ENCODE data around the gene SEZ6. TPM values are rescaled to one million over a fixed set of nuclear protein-coding genes. Genes with fewer than 3 reads are reported as not detected.

Gene SEZ6
- total RNA-seq, 1 donor = not detected

DNA sequence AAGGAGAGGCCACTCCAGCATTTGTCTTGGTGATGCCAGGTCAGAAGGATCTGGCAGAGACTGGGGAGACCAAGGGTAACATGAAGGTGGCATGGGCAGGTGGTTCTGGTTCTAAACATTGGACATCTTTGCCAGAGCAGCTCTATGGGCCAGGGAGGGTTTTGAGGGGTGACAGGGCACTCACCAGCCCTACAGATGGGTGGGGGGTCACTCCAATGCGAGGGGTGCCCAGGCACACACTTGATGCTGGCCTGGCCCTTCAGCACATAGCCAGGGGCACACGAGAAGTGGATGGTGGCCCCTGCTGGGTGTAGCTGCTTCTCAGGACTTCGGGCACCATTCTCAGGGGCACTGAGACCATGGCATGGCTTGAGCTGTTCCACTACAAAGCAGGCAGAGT is 49.0 kb downstream of the SEZ6 start:
- TF ChIP-seq, protein P1, sequence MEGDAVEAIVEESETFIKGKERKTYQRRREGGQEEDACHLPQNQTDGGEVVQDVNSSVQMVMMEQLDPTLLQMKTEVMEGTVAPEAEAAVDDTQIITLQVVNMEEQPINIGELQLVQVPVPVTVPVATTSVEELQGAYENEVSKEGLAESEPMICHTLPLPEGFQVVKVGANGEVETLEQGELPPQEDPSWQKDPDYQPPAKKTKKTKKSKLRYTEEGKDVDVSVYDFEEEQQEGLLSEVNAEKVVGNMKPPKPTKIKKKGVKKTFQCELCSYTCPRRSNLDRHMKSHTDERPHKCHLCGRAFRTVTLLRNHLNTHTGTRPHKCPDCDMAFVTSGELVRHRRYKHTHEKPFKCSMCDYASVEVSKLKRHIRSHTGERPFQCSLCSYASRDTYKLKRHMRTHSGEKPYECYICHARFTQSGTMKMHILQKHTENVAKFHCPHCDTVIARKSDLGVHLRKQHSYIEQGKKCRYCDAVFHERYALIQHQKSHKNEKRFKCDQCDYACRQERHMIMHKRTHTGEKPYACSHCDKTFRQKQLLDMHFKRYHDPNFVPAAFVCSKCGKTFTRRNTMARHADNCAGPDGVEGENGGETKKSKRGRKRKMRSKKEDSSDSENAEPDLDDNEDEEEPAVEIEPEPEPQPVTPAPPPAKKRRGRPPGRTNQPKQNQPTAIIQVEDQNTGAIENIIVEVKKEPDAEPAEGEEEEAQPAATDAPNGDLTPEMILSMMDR (IDR thresholded peaks at IDR 0.05; ENCODE audit: insufficient read depth, low read length) = no peak
- H3K4me3 ChIP-seq (ENCODE audit: low read depth, low read length) = no peak overlapping the region
- DNase-seq (ENCODE audit: low read depth) = no peak

DNA sequence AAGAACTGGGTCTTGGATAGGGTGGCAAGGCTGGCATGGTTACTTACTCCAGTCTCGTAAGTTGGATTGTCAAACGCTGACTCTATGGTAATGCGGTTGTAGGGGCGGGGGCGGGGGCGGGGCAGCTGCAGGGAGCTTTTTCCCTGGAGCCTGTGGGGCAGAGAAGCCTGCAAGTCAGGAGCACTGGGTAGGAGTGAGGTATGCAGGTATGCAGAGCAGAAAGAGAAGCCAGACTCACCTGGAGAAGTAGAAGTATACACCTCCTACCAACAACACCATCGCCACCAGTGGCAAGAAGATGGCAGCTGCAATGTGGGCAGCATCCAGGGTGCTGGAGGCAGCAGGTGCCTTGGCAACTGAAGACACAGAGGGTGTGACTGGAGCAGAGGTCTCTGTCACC is 49.7 kb downstream of the SEZ6 start:
- no peak for DNase-seq (ENCODE audit: low read depth)
- TF ChIP-seq, protein P1 (IDR thresholded peaks at IDR 0.05; ENCODE audit: insufficient read depth, low read length) = no peak

DNA sequence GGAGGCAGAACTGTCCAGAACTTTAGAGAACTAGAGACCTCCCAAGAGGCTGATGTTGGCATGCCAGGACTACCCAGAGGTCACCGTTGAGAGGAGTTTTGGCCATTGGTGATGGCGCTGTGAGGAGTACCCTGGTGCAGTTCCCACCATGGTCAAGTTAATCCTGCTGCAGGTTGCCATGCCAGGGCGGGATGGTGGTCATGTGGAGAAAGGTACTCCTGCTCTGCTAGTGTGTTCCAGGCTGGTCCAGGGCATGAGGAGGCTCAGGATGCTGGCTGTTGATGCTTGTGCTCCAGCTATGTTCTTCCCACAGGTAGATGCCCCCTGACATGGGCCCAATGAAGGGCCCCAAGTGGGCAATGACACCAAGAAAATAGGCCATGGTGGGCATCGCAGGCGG is 50.4 kb downstream of the SEZ6 start:
- DNase-seq (ENCODE audit: low read depth) = no peak
- no peak overlapping the region for H3K4me3 ChIP-seq (ENCODE audit: low read depth, low read length)
- TF ChIP-seq, protein P1 (IDR thresholded peaks at IDR 0.05; ENCODE audit: insufficient read depth, low read length) = no peak

More for the DNA sequence above, 49.7 kb downstream of the SEZ6 start:
- H3K4me3 ChIP-seq (ENCODE audit: low read depth, low read length) = no peak overlapping the region

DNA sequence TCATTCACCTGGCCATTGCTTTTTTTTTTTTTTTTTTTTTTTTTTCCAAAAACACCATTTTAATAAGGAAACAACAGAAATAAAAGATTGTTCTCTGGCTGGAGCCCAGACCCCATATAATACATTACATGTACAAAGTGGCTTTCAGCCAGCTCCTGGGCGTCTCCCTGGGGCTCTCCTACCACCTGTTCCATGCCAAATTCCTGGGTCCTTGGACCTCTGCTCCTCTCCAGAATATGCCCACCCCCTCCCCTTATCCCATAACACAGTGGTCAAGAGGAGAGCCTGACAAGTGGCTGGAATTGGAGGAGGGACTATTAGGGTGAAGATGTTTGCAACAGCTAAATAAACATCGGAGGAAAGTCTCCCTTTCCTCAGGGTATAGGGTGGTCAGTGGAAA is 50.9 kb downstream of the SEZ6 start:
- TF ChIP-seq, protein P1 (IDR thresholded peaks at IDR 0.05; ENCODE audit: insufficient read depth, low read length) = no peak
- DNase-seq (ENCODE audit: low read depth) = no peak
- no peak overlapping the region for H3K4me3 ChIP-seq (ENCODE audit: low read depth, low read length)

DNA sequence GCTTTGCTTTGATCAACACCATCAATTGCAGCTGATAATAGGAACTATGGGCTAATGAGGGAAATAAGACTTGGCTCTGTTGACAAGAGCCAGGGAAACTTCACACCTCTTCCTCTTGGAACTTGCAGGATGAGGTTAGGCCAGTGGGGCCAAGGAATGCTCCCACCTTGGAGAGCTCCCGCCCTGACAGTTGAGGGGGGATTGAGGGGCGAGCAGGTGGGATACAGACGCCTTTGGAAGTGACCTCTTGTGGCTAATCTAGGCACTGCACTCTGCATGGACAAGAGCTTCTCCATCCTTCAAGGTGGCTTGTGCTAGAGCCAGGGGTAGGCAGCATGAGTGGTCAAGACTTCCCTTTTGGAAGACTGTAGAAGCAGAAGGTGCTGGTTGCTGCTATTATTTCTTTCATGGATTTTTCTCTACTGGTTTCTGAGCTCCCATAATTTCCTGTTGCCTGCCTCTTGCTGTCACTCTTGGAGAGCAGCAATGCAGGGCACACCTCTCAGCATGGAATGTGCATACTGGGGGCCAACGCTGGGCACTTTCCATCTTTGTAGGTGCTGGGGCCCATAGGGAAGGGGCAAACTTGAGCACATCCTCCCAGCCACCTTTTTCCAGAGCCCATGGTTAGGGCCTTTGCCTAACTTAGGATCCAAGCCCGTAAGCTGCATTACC is 52.3 kb downstream of the SEZ6 start:
- H3K4me3 ChIP-seq (ENCODE audit: low read depth, low read length) = no peak overlapping the region
- DNase-seq (ENCODE audit: low read depth) = peak; percentile 49
- TF ChIP-seq, protein P1 (IDR thresholded peaks at IDR 0.05; ENCODE audit: insufficient read depth, low read length) = peak; percentile 90

DNA sequence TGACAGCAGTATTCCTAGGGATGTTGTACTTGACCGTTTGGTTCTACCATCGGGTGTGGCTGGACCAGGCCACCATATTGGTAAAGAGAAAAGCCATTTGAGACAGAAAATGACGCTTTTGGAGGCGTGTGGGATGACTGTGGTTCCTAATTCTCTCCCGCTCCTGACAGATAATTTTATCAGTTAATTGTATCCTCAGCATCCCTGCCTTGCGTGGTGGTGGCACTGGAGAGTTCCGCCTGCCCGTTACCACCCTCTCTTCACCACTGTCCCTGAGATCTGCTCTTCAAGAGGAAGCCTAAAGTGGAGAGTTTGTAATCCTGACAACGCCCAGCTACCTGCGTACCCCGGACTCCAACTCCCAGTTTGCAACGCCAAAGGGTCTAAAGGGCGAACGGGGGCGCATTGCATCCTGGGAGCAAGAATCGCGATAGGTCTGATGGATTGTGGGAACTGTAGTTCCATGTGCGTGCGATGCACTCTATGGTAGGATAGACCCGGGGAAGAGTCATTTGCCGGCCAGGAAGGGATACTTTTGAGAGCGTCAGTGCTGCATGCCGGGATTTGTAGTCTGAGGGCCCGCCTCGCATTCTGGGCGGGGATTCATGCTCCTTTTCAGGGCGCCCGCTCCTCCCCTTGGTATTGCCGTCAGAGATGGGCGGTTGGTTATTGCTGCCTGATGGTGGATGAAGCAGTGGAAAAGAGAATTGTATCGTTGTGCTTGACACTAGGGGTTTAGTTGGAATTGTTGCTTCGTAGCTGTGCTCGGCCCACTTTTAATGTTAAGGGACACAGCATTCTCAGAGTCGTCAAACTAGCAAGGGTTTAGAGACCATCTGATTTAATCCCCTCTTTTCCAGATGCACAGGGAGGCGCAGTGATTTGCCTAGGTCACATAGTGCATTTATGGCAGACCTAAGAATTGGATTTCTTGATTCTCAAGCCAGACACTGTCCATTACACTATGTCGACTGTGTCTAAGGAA is 53.5 kb downstream of the SEZ6 start:
- peak overlapping the region; percentile 85 for H3K4me3 ChIP-seq (ENCODE audit: low read depth, low read length)
- peak; percentile 100 for DNase-seq (ENCODE audit: low read depth)
- TF ChIP-seq, protein P1 (IDR thresholded peaks at IDR 0.05; ENCODE audit: insufficient read depth, low read length) = peak; percentile 1
